ENCODE measurements around the gene LRRC36.

Gene LRRC36

DNA sequence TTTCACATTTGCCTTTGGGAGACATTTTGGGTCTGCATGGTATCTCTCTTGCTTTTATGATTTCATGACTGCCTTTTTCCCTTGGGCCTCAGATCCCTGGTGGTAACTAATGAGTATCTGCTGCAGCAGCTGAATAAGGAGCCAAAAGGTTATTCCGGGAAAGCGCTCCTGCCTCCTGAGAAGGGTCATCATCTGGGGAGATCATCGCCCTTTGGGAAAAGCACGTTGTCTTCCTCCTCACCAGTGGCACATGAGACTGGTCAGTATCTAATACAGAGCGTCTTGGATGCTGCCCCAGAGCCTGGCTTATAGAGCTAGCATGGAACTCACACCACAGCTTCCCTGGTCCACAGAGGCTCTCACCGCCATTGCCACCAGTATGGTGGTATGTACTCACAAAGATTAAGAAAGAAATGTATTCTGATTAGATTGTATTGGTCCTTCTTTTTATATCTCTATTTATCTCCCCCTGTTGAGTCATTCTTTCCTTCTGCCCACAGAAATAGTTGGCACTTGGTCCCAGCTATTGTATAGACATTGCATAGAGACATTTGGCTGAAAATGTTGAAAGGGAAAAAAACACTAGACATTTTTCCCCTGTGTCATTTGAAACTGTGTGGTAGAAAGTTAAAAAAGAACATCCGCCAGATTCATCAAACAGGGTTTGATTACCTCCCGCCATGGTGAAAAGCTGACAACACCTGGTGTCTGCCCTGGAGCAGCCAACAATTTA, 58.3 kb downstream of the LRRC36 start:
- no peak overlapping the region for H3K4me3 ChIP-seq (ENCODE audit: low read depth, low read length)
- TF ChIP-seq, protein P1, sequence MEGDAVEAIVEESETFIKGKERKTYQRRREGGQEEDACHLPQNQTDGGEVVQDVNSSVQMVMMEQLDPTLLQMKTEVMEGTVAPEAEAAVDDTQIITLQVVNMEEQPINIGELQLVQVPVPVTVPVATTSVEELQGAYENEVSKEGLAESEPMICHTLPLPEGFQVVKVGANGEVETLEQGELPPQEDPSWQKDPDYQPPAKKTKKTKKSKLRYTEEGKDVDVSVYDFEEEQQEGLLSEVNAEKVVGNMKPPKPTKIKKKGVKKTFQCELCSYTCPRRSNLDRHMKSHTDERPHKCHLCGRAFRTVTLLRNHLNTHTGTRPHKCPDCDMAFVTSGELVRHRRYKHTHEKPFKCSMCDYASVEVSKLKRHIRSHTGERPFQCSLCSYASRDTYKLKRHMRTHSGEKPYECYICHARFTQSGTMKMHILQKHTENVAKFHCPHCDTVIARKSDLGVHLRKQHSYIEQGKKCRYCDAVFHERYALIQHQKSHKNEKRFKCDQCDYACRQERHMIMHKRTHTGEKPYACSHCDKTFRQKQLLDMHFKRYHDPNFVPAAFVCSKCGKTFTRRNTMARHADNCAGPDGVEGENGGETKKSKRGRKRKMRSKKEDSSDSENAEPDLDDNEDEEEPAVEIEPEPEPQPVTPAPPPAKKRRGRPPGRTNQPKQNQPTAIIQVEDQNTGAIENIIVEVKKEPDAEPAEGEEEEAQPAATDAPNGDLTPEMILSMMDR (IDR thresholded peaks at IDR 0.05; ENCODE audit: low read depth, low read length, missing control alignments): no peak
- DNase-seq (ENCODE audit: low read depth): no peak

DNA sequence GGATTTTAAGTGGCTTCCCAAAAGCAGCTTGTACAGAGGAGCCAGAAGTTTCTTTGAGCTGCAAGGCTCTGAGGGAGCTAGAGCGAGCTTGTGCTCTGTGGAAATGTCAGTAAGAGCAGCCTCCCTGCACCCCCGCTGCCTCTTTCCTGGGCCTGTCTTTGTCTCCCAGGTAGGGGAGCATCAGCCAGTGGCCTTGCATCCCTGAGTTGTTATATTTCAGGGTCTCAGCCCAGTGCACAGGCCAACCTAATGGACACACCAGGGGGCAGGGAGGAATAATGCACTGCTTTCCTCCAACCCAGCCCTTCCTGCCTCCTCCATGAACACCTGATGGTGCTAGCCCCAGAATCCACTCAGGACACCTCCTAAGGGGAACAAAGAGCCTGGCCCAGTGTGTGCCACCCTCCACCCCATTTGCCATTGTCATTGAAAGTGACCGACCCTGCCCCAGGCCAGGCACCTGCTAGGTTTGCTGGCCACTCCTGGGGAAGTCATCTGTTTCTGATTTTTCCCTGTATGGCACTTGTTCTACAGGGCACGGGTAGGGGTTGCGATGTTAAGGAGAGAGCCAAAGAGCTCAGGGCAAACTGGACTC, 60.3 kb downstream of the LRRC36 start:
- no peak for DNase-seq (ENCODE audit: low read depth)
- no peak overlapping the region for H3K4me3 ChIP-seq (ENCODE audit: low read depth, low read length)
- TF ChIP-seq, protein P1 (IDR thresholded peaks at IDR 0.05; ENCODE audit: low read depth, low read length, missing control alignments): no peak

DNA sequence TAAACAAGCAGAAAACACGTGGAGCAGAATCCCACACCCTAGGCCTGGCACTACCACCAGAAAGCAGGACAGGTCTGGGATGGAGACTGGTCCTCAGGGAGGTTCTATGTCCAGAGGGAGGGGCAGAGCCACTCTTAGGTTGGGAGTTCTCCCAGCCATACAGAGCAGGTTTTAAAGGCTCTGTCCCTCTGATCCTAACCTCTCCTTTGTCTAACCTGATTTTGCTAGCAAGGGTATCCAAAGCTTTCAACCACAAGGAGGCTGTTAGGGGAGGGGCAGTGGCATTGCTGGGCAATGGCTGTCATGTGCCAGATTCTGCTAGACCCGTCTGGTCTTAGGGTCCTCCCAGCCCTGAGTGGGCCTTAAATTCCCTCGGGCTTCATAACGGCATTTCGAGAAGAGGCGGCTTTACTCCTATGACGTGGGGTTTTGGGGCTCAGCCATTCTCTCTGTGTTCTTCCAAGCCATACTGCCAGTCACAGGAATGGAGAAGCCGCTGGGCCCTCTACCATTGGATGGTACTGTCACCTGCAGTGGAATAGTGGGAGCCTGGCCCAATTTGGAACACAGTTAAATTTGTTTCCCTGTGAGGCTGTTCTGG, 61.0 kb downstream of the LRRC36 start:
- TF ChIP-seq, protein P1 (IDR thresholded peaks at IDR 0.05; ENCODE audit: low read depth, low read length, missing control alignments): no peak
- H3K4me3 ChIP-seq (ENCODE audit: low read depth, low read length): no peak overlapping the region
- no peak for DNase-seq (ENCODE audit: low read depth)

DNA sequence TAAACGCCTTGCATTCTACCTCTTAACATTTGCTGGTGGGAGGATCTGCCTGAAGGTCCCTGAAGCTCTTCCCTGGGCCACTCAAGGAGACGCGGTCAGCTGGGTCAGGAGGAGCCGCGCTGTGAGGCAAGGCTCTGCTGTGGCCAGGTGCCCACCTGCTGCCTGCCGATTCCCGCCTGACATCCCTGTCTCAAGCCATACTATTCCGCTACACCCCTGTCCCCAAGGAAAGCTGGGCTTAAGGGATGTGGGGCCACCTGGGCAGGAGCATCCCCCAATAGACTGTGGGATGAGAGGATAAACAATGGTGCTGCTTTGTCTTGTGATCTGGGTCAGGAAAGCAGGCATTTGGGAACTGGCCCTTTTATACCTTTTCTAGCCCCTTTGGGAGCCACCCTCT, 61.6 kb downstream of the LRRC36 start:
- no peak overlapping the region for H3K4me3 ChIP-seq (ENCODE audit: low read depth, low read length)
- TF ChIP-seq, protein P1 (IDR thresholded peaks at IDR 0.05; ENCODE audit: low read depth, low read length, missing control alignments): no peak
- DNase-seq (ENCODE audit: low read depth): no peak

DNA sequence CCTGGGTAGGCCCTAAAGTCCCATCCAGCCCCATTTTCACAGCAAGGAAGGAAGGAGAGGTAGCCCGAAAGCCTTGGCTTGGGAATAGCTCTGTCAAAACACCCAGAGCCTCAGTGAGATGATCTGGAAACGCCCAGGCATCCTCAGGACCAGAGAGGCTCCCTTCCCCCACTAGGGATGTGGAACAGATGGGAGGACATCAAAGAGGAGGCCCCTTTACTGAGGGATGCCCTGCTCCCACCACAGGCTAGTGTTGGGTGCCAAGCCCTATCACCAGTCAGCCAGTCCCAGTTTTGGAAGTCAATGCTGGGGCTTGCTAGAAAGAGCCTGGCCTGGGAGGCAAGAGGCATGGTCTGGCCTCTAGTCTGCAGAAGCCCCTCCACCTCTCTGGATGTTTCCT, 62.0 kb downstream of the LRRC36 start:
- H3K4me3 ChIP-seq (ENCODE audit: low read depth, low read length): no peak overlapping the region
- TF ChIP-seq, protein P1 (IDR thresholded peaks at IDR 0.05; ENCODE audit: low read depth, low read length, missing control alignments): no peak
- DNase-seq (ENCODE audit: low read depth): no peak

DNA sequence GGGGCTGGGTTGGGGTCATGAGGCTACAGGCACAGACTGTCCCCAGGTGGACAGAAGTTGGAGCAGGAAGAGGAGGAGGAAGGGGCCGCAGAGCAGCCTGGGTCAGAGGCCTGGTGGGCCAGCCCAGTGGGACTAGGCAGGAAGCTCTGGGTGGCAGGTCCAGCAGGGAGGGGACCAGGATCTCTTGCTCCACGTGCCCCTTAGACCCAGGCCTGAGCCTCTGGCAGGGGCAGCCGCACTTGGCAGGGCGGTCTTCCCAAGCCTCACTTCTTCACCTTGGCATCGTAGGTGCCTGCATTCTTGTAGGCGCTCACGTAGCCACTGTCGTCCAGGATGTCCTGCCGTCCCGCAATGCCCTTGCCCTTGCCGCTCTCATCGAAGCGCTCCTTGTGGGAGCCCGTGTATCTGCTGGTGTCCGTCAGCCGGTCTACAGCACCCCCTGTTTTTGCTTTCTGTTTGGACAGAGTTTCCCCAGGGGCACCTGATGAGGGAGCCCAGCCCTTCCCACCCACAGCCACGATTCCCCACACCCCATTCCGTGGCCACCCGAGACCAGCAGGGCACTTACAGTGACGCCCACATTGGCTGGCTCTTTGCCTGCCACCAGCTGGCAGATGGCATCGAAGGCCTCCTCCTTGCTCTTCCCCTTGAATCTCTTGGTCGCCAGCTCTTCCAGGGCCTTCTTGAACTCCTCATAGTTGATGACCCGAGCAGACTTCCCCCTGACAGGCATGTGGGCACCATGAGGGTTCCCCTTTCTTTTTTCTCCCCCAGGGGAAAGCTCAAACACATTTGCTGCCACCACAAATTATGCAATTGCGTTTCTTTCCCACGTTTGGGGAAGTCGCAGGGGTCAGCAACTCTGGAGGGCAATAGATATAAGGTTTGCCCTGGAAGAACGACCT, 63.5 kb downstream of the LRRC36 start:
- no peak for DNase-seq (ENCODE audit: low read depth)
- TF ChIP-seq, protein P1 (IDR thresholded peaks at IDR 0.05; ENCODE audit: low read depth, low read length, missing control alignments): no peak
- no peak overlapping the region for H3K4me3 ChIP-seq (ENCODE audit: low read depth, low read length)
